HG02973 (cell line): ENCODE measurements around the gene EMP2.

Experiments used
- ATAC-seq: cut with Tn5 transposase; IDR thresholded peaks from one replicate; pipeline ENCODE4 v1.9.1; 2021; ENCODE audit warnings: moderate library complexity; ENCODE audit not compliant: unreplicated experiment

EMP2 gene

GRCh38 chr16:10494343-10495030 is 85.9 kb downstream of the EMP2 start:
- no peak for ATAC-seq

DNA sequence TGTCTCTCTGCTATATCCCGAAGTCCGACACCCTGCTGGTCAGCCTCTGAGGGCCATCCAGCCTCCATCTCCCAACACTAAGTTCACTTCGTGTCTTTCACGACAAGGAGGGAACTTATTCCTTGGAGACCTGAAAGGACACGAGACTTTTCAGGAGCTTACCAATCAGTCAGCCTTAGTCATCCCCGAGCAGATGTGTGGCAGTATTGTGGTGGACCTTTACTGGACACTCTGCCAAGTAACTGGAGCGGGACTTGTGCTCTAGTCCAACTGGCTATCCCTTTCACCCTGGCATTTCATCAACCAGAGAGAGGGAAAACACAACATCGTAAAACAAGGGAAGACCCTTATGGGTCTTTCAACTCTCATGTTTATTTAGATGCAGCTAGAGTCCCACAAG is 87.1 kb downstream of the EMP2 start:
- ATAC-seq = no peak

- ATAC-seq = no peak
Measured at GRCh38 chr16:10490141-10490540, 90.3 kb downstream of the EMP2 start.

GRCh38 chr16:10485698-10486382 is 94.6 kb downstream of the EMP2 start:
- ATAC-seq = no peak

- no peak for ATAC-seq
Measured at GRCh38 chr16:10485159-10485558, 95.2 kb downstream of the EMP2 start.

DNA sequence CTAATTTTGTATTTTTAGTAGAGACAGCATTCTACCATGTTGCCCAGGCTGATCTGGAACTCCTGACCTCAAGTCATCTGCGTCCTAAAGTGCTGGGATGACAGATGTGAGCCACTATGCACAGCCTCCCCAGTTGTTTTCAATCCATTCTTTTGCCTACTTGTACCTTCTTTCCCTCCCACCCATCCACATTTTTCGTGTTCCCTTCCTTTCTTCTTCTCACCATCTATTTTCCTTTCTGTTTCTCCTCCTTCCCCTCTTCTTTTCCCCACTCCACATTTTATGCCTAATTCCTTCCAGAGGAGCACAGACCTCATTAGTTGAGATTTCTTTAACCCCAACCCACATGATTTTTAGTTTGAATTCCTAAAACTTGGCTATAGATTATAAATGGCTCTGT is 100.2 kb downstream of the EMP2 start:
- ATAC-seq = no peak
